Uterus (tissue), 4 donors: Measurements from ENCODE around the gene PRR19. TPM values are rescaled to one million over a fixed set of nuclear protein-coding genes. Genes with fewer than 3 reads are reported as not detected.

ENCODE experiments used
- DNase-seq, 2 donors: peaks; one replicate each; pipeline ENCODE4 v3.0.0-alpha.2; 2019 to 2020
- H3K27ac ChIP-seq, 2 donors: fragments of 200-600 bp; sonication (generic); 1 replicate in 1 of 2; 2 replicates in 1 of 2; pipeline ENCODE4 v1.5.1; 2016 to 2018
- H3K27me3 ChIP-seq, 2 donors: fragments of 200-600 bp; sonication (generic); one replicate each; pipeline ENCODE4 v1.5.1; 2018 to 2019; ENCODE audit warnings: control low read depth in 1 of 2
- H3K36me3 ChIP-seq, 2 donors: fragments of 200-600 bp; sonication (generic); one replicate each; pipeline ENCODE4 v1.5.1; 2019; ENCODE audit warnings: control low read depth in 1 of 2
- H3K4me1 ChIP-seq, 2 donors: fragments of 200-600 bp; sonication (generic); one replicate each; pipeline ENCODE4 v1.5.1; 2018 to 2019; ENCODE audit warnings: control low read depth in 1 of 2
- H3K4me3 ChIP-seq, 2 donors: fragments of 200-600 bp; sonication (generic); 1 replicate in 1 of 2; 2 replicates in 1 of 2; pipeline ENCODE4 v1.5.1; 2018 to 2019; ENCODE audit warnings: mild to moderate bottlenecking in 1 of 2
- H3K9me3 ChIP-seq, 2 donors: fragments of 200-600 bp; sonication (generic); one replicate each; pipeline ENCODE4 v1.5.1; 2019; ENCODE audit warnings: control low read depth in 1 of 2
- POLR2A ChIP-seq, 2 donors: fragments of 450-650 bp; IDR thresholded peaks; one replicate each; pipeline ENCODE4 v1.6.1; 2016; ENCODE audit warnings: antibody characterized with exemption in 2 of 2, mild to moderate bottlenecking in 1 of 2, moderate library complexity in 1 of 2
- intact Hi-C: fragments of 100-400 bp; cut with DNase I; formaldehyde crosslinking; loops from one replicate; pipeline ENCODE4 v1.15.1; 2023; ENCODE audit warnings: low total_unique reads
- total RNA-seq, 4 donors: library from RNA; depleted of rRNA in 3 of 4; stranded (reverse); fragments of >200 nt in 3 of 4; gene quantifications; one replicate each; pipeline versions ENCODE4 v1.1.0 to v1.2.4, GENCODE V29; 2014 to 2023
- TF ChIP-seq, protein P1 (sequence below), 4 experiments: fragments of 200-600 bp in 2 of 4; fragments of 450-650 bp in 2 of 4; sonication (generic) in 2 of 4; IDR thresholded peaks; one replicate each; pipeline ENCODE4 v1.5.1; 2016 to 2019; ENCODE audit warnings: antibody characterized with exemption in 4 of 4, mild to moderate bottlenecking in 2 of 4, moderate library complexity in 1 of 4
- donor health status: DM: yes; HTN: yes; CAD: no.

The PRR19 gene
- total RNA-seq, 4 donors from 2014 or later, result 0.14 TPM; not detected in 3

DNA sequence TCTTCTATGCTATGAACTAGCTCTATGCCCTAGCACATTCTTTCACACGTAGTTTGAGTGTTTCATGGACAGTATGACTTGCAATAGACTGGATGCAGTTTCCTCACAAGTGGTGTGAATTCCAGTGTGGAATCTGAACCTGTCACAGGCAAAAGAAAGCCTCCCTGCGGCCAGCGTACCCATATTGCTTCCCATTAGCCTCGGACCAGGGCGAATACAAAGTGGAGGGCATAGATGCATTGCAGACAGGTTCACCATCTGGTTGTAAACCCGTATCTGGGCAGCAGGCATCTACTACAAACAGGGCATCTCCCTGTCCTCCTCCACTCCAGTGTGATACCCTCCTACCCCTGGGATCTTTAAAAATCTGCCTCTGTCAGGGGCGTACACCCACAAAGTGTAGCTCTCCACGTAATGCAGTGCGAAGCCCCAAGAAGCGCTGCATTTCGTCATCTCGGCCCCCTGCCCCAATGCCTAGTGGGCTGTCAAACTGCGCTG lies 34.2 kb upstream of the PRR19 start:
- Histone ChIP-seq H3K27ac (peak overlapping the region; percentile 99), H3K27me3 (no peaks in the 10 kb centered on the region), H3K4me1 (peaks cover 5 to 16% of the 10 kb centered on the region in 2 donors), H3K9me3 (no peaks in the 10 kb centered on the region), H3K36me3 (no peaks in the 10 kb centered on the region), H3K4me3 (peak overlapping the region; percentile 60 to 70)
- intact Hi-C loops, result no loop called here
- TF ChIP-seq, protein P1, sequence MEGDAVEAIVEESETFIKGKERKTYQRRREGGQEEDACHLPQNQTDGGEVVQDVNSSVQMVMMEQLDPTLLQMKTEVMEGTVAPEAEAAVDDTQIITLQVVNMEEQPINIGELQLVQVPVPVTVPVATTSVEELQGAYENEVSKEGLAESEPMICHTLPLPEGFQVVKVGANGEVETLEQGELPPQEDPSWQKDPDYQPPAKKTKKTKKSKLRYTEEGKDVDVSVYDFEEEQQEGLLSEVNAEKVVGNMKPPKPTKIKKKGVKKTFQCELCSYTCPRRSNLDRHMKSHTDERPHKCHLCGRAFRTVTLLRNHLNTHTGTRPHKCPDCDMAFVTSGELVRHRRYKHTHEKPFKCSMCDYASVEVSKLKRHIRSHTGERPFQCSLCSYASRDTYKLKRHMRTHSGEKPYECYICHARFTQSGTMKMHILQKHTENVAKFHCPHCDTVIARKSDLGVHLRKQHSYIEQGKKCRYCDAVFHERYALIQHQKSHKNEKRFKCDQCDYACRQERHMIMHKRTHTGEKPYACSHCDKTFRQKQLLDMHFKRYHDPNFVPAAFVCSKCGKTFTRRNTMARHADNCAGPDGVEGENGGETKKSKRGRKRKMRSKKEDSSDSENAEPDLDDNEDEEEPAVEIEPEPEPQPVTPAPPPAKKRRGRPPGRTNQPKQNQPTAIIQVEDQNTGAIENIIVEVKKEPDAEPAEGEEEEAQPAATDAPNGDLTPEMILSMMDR (IDR thresholded peaks at IDR 0.05), result no peak
- no peak for TF ChIP-seq POLR2A (IDR thresholded peaks at IDR 0.05)
- DNase-seq, result peak in 1 of 2 donors; percentile 27

DNA sequence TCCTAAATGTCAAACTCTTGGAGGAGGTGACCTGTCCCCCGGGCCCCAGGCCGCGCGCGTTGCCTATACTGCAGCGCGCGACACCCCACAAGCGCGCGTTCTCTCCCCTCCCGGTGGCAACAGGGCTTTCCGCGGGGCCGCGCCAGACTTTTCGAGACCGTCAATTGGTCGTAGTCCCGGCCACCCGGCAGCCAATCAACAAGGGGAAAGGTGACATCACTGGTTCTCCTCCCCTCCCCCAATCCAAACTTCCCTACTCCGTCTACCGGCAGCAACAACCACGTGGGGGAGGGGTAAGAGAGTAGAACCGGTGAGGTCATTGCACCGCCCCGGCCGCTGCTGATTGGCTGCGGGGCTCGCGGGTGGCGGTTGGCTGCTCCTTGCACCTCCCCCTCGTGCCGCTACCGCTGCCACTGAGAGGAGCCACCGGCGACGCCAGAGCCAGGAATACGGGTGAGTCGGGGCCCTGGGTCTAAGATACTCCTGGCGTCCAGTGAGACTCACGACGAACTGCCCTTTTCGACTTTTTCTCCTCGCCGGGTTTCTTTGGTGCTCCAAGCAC lies 33.7 kb upstream of the PRR19 start:
- TF ChIP-seq, protein P1 (IDR thresholded peaks at IDR 0.05), result peak in 2 of 4 experiments; percentile 22 to 44
- peak; percentile 96 for TF ChIP-seq POLR2A (IDR thresholded peaks at IDR 0.05)
- Histone ChIP-seq H3K4me3 (peak overlapping the region; percentile 60 to 70), H3K27ac (peak overlapping the region; percentile 99), H3K27me3 (no peaks in the 10 kb centered on the region), H3K36me3 (no peaks in the 10 kb centered on the region), H3K4me1 (peaks cover 5 to 16% of the 10 kb centered on the region in 2 donors), H3K9me3 (no peaks in the 10 kb centered on the region)
- peak; percentile 99 to 100 for DNase-seq
- intact Hi-C loops, result no loop called here

GRCh38 chr19:42268704-42269477 lies 33.0 kb upstream of the PRR19 start, which contains the start of gene CIC:
CIC (plus strand) TSS chr19:42269252; CDS start chr19:42271784, 2,532 bp downstream.
- no peaks in the 10 kb centered on the region for H3K27me3 ChIP-seq

DNA sequence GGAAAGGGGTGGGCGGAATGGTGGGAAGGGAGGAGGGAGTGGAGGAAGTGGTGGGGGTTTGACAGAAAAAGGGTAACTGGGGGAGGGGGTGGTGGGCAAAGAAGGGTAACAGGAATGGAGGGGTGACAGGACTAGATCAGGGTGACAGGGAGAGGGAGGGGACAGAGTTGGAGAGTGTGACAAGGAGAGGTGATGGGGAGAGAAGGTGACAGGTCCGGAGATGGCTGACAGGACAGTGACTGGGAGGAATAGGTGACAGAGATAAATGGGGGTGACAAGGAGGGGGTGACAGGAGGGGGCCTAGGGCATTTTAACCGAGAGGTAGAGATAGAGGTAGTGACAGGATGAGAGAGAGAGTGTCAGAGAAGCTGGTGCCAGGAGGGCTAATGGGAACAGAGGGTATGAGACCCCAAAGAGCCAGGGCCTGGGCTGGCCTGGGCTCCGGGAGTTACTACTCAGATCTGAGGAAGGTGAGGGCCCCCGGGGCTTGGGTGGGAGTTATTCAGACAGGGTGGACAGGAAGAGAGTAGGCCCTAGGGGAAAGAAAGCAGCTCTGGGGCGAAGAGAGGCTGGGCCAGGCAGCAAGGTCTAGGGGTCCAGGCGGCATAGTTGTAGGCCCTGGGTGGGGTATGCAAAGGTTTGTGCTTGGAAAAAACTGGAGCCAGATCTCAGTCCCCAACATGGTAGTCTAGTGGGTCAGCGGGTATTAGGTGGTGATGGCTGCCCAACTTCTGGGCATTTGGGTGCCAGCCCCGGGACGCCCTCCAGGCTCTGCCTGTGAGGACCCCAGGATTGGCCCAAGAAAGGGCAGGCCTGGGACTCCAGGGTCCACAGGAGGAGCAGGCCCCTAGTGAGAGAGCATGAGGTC lies 32.2 kb upstream of the PRR19 start:
- peak; percentile 43 to 46 for DNase-seq
- peak overlapping the region; percentile 91 to 95 for H3K27ac ChIP-seq
- H3K9me3 ChIP-seq, result no peaks in the 10 kb centered on the region
- TF ChIP-seq, protein P1 (IDR thresholded peaks at IDR 0.05), result no peak
- no peak for TF ChIP-seq POLR2A (IDR thresholded peaks at IDR 0.05)
- intact Hi-C loops, result no loop called here
- no peaks in the 10 kb centered on the region for H3K36me3 ChIP-seq
- H3K4me1 ChIP-seq, result peaks cover 5 to 16% of the 10 kb centered on the region in 2 donors
- peak overlapping the region; percentile 67 to 75 for H3K4me3 ChIP-seq
- H3K27me3 ChIP-seq, result no peaks in the 10 kb centered on the region

More at GRCh38 chr19:42268704-42269477, 33.0 kb upstream of the PRR19 start, which contains the start of gene CIC:
- Histone ChIP-seq H3K4me1 (peaks cover 5 to 16% of the 10 kb centered on the region in 2 donors), H3K9me3 (no peaks in the 10 kb centered on the region), H3K4me3 (peak within 1 kb of the TSS; percentile 70 to 75), H3K36me3 (no peaks in the 10 kb centered on the region), H3K27ac (peak within 1 kb of the TSS; percentile 99)
- TF ChIP-seq POLR2A (IDR thresholded peaks at IDR 0.05), result peak; percentile 17 to 20
- TF ChIP-seq, protein P1 (IDR thresholded peaks at IDR 0.05), result peak in 1 of 4 experiments; percentile 9
- peak; percentile 100 for DNase-seq
- intact Hi-C loops, result no loop called here
